Left ventricle myocardium inferior (tissue), 1 donor: ENCODE measurements around the gene PGA3. TPM values are rescaled to one million over a fixed set of nuclear protein-coding genes. Genes with fewer than 3 reads are reported as not detected.

Experiments
- DNase-seq: peaks from one replicate; pipeline ENCODE4 v3.0.0-alpha.2; 2020
- H3K27ac ChIP-seq: fragments of 200-600 bp; replicated peaks from 2 replicates; pipeline ENCODE4 v1.8.0; 2021
- H3K27me3 ChIP-seq: fragments of 200-600 bp; 2 replicates; pipeline ENCODE4 v1.8.0; 2021; ENCODE audit warnings: low read depth
- H3K36me3 ChIP-seq: fragments of 200-600 bp; 2 replicates; pipeline ENCODE4 v1.8.0; 2021
- H3K4me1 ChIP-seq: fragments of 200-600 bp; 2 replicates; pipeline ENCODE4 v1.8.0; 2021
- H3K4me3 ChIP-seq: fragments of 200-600 bp; 2 replicates; pipeline ENCODE4 v1.8.0; 2021; ENCODE audit warnings: mild to moderate bottlenecking, moderate library complexity
- H3K9me3 ChIP-seq: fragments of 200-600 bp; replicated peaks from 2 replicates; pipeline ENCODE4 v1.8.0; 2021
- CTCF ChIP-seq: fragments of 200-600 bp; IDR thresholded peaks from 2 replicates; pipeline ENCODE4 v1.8.0; 2021; ENCODE audit warnings: antibody characterized with exemption, mild to moderate bottlenecking, borderline replicate concordance
- intact Hi-C: fragments of 100-400 bp; cut with micrococcal nuclease; formaldehyde crosslinking; loops from one replicate; pipeline ENCODE4 v1.11.0; 2022
- total RNA-seq: library from RNA; stranded (reverse); fragmentation: NEBNext Ultra II Directional; extraction: Animal tissue kit (Norgen Biotek cat#: 25700); gene quantifications from one replicate; pipeline ENCODE4 v1.2.1, GENCODE V29; 2021
- donor health status: DM: no; HTN: yes; CAD: no; lungs with severe emphysema.

PGA3 gene
- total RNA-seq, 1 donor from 2014 or later: 0.19 TPM

- H3K36me3 ChIP-seq: no peaks in the 10 kb centered on the region
- peaks cover 4% of the 10 kb centered on the region for H3K9me3 ChIP-seq
- H3K4me1 ChIP-seq: no peaks in the 10 kb centered on the region
- no peak for TF ChIP-seq CTCF
- no peak overlapping the region for H3K27ac ChIP-seq
- no peak for DNase-seq
- no peak overlapping the region for H3K4me3 ChIP-seq
- intact Hi-C loops: no loop called here
- H3K27me3 ChIP-seq: peaks cover 53% of the 10 kb centered on the region
Observed at GRCh38 chr11:61170566-61170965, 32.7 kb upstream of the PGA3 start.

- Histone ChIP-seq H3K27ac (no peak overlapping the region), H3K4me3 (no peak overlapping the region), H3K36me3 (no peaks in the 10 kb centered on the region), H3K27me3 (peaks cover 55% of the 10 kb centered on the region), H3K9me3 (peaks cover 4% of the 10 kb centered on the region), H3K4me1 (no peaks in the 10 kb centered on the region)
- DNase-seq: no peak
- intact Hi-C loops: no loop called here
- no peak for TF ChIP-seq CTCF
Observed at GRCh38 chr11:61171907-61172306, 31.4 kb upstream of the PGA3 start.

GRCh38 chr11:61172356-61172755 lies 31.0 kb upstream of the PGA3 start:
- H3K4me3 ChIP-seq: no peak overlapping the region
- no peak for DNase-seq
- no peak for TF ChIP-seq CTCF
- intact Hi-C loops: no loop called here
- no peaks in the 10 kb centered on the region for H3K36me3 ChIP-seq
- peaks cover 54% of the 10 kb centered on the region for H3K27me3 ChIP-seq
- H3K9me3 ChIP-seq: peaks cover 4% of the 10 kb centered on the region
- no peaks in the 10 kb centered on the region for H3K4me1 ChIP-seq
- H3K27ac ChIP-seq: no peak overlapping the region

- DNase-seq: no peak
- Histone ChIP-seq H3K4me1 (no peaks in the 10 kb centered on the region), H3K27ac (no peak overlapping the region), H3K36me3 (no peaks in the 10 kb centered on the region), H3K9me3 (peaks cover 4% of the 10 kb centered on the region), H3K4me3 (no peak overlapping the region), H3K27me3 (peaks cover 49% of the 10 kb centered on the region)
- no peak for TF ChIP-seq CTCF
- intact Hi-C loops: no loop called here
Observed at GRCh38 chr11:61172888-61173287, 30.4 kb upstream of the PGA3 start.

GRCh38 chr11:61173456-61173855 lies 29.9 kb upstream of the PGA3 start:
- peaks cover 4% of the 10 kb centered on the region for H3K9me3 ChIP-seq
- peaks cover 43% of the 10 kb centered on the region for H3K27me3 ChIP-seq
- intact Hi-C loops: no loop called here
- H3K27ac ChIP-seq: no peak overlapping the region
- no peak for DNase-seq
- no peak overlapping the region for H3K4me3 ChIP-seq
- TF ChIP-seq CTCF: no peak
- H3K36me3 ChIP-seq: no peaks in the 10 kb centered on the region
- H3K4me1 ChIP-seq: no peaks in the 10 kb centered on the region

- H3K27ac ChIP-seq: no peak overlapping the region
- H3K4me1 ChIP-seq: no peaks in the 10 kb centered on the region
- no peak for TF ChIP-seq CTCF
- H3K4me3 ChIP-seq: no peak overlapping the region
- peaks cover 35% of the 10 kb centered on the region for H3K27me3 ChIP-seq
- intact Hi-C loops: no loop called here
- H3K36me3 ChIP-seq: no peaks in the 10 kb centered on the region
- no peak for DNase-seq
- H3K9me3 ChIP-seq: peaks cover 4% of the 10 kb centered on the region
Observed at GRCh38 chr11:61174273-61174672, 29.0 kb upstream of the PGA3 start.
